Right lobe of liver (tissue), 4 donors: ENCODE data around the gene ATG5.

Experiments
- POLR2A ChIP-seq: fragments of 450-650 bp; IDR thresholded peaks from one replicate; pipeline ENCODE4 v1.6.1; 2017; ENCODE audit warnings: antibody characterized with exemption, mild to moderate bottlenecking
- TF ChIP-seq, protein P1 (sequence below), 4 donors: fragments of 200-600 bp in 3 of 4; fragments of 450-650 bp in 1 of 4; IDR thresholded peaks; one replicate each; pipeline versions ENCODE4 v1.5.1 to v1.8.0; 2016 to 2022; ENCODE audit warnings: antibody characterized with exemption in 4 of 4, mild to moderate bottlenecking in 2 of 4
- donor health status: DM: no; HTN: no; CAD: no.
- donor health status: DM: no; HTN: no; CAD: no.
- donor health status: DM: no; HTN: yes; CAD: no.

DNA sequence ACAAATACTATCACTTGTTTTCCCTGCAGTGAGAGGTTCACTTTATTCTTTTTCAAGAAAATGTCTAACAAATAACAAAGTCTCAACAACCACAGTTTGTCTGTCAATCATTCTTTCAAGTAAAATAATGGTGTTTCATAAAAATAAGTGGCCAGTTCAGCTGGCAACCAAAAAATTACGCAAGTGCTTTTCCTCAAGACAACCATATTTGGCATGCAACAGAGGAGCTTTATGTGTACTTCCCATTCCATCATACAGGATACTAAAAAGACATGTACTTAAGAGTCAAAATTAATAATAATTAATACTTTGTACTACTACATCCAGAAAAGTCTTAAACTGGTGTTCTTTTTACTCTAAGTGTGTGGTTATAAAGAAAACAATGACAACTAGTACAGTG, 34.6 kb downstream of the ATG5 start:
- TF ChIP-seq, protein P1, sequence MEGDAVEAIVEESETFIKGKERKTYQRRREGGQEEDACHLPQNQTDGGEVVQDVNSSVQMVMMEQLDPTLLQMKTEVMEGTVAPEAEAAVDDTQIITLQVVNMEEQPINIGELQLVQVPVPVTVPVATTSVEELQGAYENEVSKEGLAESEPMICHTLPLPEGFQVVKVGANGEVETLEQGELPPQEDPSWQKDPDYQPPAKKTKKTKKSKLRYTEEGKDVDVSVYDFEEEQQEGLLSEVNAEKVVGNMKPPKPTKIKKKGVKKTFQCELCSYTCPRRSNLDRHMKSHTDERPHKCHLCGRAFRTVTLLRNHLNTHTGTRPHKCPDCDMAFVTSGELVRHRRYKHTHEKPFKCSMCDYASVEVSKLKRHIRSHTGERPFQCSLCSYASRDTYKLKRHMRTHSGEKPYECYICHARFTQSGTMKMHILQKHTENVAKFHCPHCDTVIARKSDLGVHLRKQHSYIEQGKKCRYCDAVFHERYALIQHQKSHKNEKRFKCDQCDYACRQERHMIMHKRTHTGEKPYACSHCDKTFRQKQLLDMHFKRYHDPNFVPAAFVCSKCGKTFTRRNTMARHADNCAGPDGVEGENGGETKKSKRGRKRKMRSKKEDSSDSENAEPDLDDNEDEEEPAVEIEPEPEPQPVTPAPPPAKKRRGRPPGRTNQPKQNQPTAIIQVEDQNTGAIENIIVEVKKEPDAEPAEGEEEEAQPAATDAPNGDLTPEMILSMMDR (IDR thresholded peaks at IDR 0.05), result no peak
- TF ChIP-seq POLR2A, result no peak
